ENCODE measurements around the gene ARRDC1. TPM values are rescaled to one million over a fixed set of nuclear protein-coding genes. Genes with fewer than 3 reads are reported as not detected.

The ARRDC1 gene
- total RNA-seq, 4 donors from 2014 or later: 132 to 560 (median 370) TPM

DNA sequence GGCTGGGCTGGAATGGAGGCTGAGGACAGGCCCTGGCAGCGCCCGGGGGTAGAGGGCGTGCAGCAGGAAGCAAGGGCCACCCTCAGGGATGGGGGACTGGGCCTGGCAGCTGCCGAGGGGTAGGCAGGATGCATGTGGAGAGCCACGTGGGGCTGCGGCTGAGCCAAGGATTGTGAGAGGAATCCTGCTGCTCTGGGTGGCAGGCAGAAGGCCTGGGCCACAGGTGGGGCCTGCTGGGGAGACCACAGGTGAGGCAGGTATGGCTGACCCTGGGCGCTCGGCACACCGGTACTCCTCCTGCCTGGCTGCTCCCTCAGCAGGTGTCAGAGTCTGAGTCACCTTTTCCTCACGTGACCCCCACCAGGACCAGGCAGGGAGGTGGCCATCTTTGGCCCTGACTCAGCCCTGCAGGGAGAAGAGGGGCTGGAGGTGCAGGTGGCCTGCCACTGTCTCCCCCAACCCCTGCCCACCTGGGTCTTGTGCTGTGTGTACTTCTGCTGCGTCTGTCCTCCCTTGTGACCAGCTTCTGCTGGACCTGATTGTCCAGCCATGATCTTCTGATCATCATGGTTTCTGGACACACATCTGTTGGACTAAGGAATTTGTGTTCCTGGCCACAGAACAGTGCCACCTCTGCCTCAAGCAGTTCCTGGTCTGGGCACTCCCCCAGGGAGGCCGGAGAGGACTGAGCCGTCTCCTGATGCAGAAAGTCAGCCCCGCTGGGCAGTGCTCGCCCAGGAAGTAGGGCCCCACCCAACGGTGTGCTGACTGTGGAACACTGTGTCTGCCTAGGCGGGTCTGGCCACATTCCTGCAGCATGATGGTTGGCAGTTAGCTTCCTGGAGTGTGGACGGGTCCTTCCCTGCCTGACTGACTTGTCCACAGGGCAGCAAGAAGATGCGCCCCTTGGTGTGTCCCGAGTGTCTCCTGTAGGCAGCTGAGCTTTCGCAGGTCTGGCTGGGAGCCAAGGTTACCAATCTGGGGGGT is 6.4 kb downstream of the ARRDC1 start:
- no peaks in the 10 kb centered on the region for H3K27me3 ChIP-seq
- TF ChIP-seq POLR2A (IDR thresholded peaks at IDR 0.05): peak; percentile 89
- peak; percentile 24 to 91 (median 90) for TF ChIP-seq POLR2AphosphoS5 (IDR thresholded peaks at IDR 0.05)
- TF ChIP-seq, protein P1, sequence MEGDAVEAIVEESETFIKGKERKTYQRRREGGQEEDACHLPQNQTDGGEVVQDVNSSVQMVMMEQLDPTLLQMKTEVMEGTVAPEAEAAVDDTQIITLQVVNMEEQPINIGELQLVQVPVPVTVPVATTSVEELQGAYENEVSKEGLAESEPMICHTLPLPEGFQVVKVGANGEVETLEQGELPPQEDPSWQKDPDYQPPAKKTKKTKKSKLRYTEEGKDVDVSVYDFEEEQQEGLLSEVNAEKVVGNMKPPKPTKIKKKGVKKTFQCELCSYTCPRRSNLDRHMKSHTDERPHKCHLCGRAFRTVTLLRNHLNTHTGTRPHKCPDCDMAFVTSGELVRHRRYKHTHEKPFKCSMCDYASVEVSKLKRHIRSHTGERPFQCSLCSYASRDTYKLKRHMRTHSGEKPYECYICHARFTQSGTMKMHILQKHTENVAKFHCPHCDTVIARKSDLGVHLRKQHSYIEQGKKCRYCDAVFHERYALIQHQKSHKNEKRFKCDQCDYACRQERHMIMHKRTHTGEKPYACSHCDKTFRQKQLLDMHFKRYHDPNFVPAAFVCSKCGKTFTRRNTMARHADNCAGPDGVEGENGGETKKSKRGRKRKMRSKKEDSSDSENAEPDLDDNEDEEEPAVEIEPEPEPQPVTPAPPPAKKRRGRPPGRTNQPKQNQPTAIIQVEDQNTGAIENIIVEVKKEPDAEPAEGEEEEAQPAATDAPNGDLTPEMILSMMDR (IDR thresholded peaks at IDR 0.05): no peak
- peak; percentile 91 for TF ChIP-seq EP300 (IDR thresholded peaks at IDR 0.05; ENCODE audit: low read depth)
- peaks cover 27 to 43% (median 36%) of the 10 kb centered on the region in 4 donors for H3K4me1 ChIP-seq
- DNase-seq: peak; percentile 94
- in situ Hi-C loops (cut with MboI; ENCODE audit: low pct_ligation_motif_present in 1 of 4, low pct_unique_long_range_greater_than_20kb in 1 of 4, low sequenced_read_pairs in 3 of 4): no loop called here
- H3K4me3 ChIP-seq: no peak overlapping the region
- intact Hi-C loops (cut with DNase I; ENCODE audit: low total_unique reads): no loop called here
- peaks cover 0 to 6% (median 0%) of the 10 kb centered on the region in 4 donors for H3K36me3 ChIP-seq
- no peaks in the 10 kb centered on the region for H3K9me3 ChIP-seq
- peak overlapping the region; percentile 88 to 92 (median 92) for H3K27ac ChIP-seq
- WGBS, 2 donors (ENCODE audit: low coverage in 1 of 2): 32 to 36% methylated on average over 3 to 21 of the region's 21 CpGs

DNA sequence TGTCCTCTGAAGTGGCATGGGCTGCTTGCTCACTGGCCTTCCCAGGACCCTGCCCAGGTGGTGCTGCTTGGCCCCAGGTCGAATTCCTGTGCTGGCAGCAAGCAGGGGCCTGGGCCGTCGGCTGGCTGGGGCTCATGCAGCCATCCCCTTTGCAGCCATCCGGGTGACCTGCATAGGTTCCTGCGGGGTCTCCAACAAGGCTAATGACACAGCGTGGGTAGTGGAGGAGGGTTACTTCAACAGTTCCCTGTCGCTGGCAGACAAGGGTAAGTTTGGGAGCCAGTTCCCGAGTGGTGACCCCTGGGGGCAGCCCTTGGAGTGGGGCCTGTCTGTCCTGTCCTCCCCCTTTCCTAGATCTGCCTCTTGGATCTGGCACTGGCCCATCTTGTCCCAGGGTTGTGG is 7.3 kb downstream of the ARRDC1 start:
- no peak for DNase-seq
- WGBS, 2 donors (ENCODE audit: low coverage in 1 of 2): 66% methylated on average over 8 of the region's 8 CpGs; no CpG with 5 or more reads in 1 of the 2 donors
- intact Hi-C loops (cut with DNase I; ENCODE audit: low total_unique reads): no loop called here
- in situ Hi-C loops (cut with MboI; ENCODE audit: low pct_ligation_motif_present in 1 of 4, low pct_unique_long_range_greater_than_20kb in 1 of 4, low sequenced_read_pairs in 3 of 4): no loop called here
- Histone ChIP-seq H3K27me3 (no peaks in the 10 kb centered on the region), H3K4me3 (no peak overlapping the region), H3K4me1 (peaks cover 29 to 42% (median 35%) of the 10 kb centered on the region in 4 donors), H3K36me3 (peaks cover 0 to 6% (median 0%) of the 10 kb centered on the region in 4 donors), H3K27ac (peak overlapping the region; percentile 88 to 92 (median 92)), H3K9me3 (no peaks in the 10 kb centered on the region)
- no peak for TF ChIP-seq EP300 (IDR thresholded peaks at IDR 0.05; ENCODE audit: low read depth)
- TF ChIP-seq, protein P1 (IDR thresholded peaks at IDR 0.05): no peak

DNA sequence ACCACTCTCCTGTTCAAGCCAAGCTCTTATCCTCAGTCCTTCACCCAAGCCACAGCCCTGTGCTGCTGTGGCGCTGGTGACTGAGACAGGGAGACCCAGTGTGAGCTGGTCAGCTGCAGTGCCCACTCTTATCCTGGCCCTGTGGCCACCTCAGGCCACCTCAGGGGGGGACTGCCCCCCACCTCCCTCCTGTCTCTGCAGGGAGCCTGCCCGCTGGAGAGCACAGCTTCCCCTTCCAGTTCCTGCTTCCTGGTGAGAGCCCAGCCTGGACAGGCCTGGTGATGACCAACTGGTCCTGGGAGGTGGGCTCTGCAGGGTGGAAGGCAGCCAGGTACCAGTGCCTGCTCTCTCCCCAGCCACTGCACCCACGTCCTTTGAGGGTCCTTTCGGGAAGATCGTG is 7.8 kb downstream of the ARRDC1 start:
- intact Hi-C loops (cut with DNase I; ENCODE audit: low total_unique reads) (no loop called here), in situ Hi-C loops (cut with MboI; ENCODE audit: low pct_ligation_motif_present in 1 of 4, low pct_unique_long_range_greater_than_20kb in 1 of 4, low sequenced_read_pairs in 3 of 4) (no loop called here)
- Histone ChIP-seq H3K4me1 (peaks cover 27 to 41% (median 35%) of the 10 kb centered on the region in 4 donors), H3K36me3 (peaks cover 0 to 6% (median 0%) of the 10 kb centered on the region in 4 donors), H3K27me3 (no peaks in the 10 kb centered on the region), H3K4me3 (no peak overlapping the region), H3K9me3 (no peaks in the 10 kb centered on the region), H3K27ac (peak overlapping the region; percentile 88 to 92 (median 92))
- no peak for DNase-seq
- 82% methylated on average over 5 of the region's 5 CpGs; no CpG with 5 or more reads in 1 of the 2 donors for WGBS, 2 donors (ENCODE audit: low coverage in 1 of 2)
- TF ChIP-seq POLR2AphosphoS5 (IDR thresholded peaks at IDR 0.05) (no peak), EP300 (IDR thresholded peaks at IDR 0.05; ENCODE audit: low read depth) (no peak), POLR2A (IDR thresholded peaks at IDR 0.05) (no peak)
- TF ChIP-seq, protein P1 (IDR thresholded peaks at IDR 0.05): no peak

- no peak for TF ChIP-seq EP300 (IDR thresholded peaks at IDR 0.05; ENCODE audit: low read depth)
- in situ Hi-C loops (cut with MboI; ENCODE audit: low pct_ligation_motif_present in 1 of 4, low pct_unique_long_range_greater_than_20kb in 1 of 4, low sequenced_read_pairs in 3 of 4): no loop called here
- no peak overlapping the region for H3K4me3 ChIP-seq
- DNase-seq: no peak
- peaks cover 27 to 41% (median 35%) of the 10 kb centered on the region in 4 donors for H3K4me1 ChIP-seq
- 88% methylated on average over 21 of the region's 27 CpGs; no CpG with 5 or more reads in 1 of the 2 donors for WGBS, 2 donors (ENCODE audit: low coverage in 1 of 2)
- no peaks in the 10 kb centered on the region for H3K9me3 ChIP-seq
- peak overlapping the region in 3 of 4 donors; percentile 88 to 92 (median 92) for H3K27ac ChIP-seq
- peaks cover 0 to 6% (median 0%) of the 10 kb centered on the region in 4 donors for H3K36me3 ChIP-seq
- no peaks in the 10 kb centered on the region for H3K27me3 ChIP-seq
- intact Hi-C loops (cut with DNase I; ENCODE audit: low total_unique reads): no loop called here
These were observed 8.4 kb downstream of the ARRDC1 start for GRCh38 chr9:137613738-137614523.
